Effector memory CD8-positive, alpha-beta T cell (primary cell): ENCODE results near the gene OR4C12.
A peak's percentile ranks its signal among the peaks of the same experiment; 100 is the strongest.
"Not testable (repeated sequence)": the region's sequence is repeated elsewhere in the genome, so short reads cannot be mapped to it uniquely, and the experiment has no call there.

Experiments
- ATAC-seq: fragments of 150-1000 bp; cut with Tn5 transposase; replicated peaks from 2 replicates; pipeline ENCODE4 v1.10.0; 2021; ENCODE audit warnings: mild to moderate bottlenecking, moderate library complexity
- DNase-seq, 3 experiments: peaks; one replicate each; pipeline ENCODE4 v3.0.0; 2021
- H3K27ac Mint-ChIP-seq, 2 donors: one replicate each; pipeline ENCODE4 v1.8.0; 2022; ENCODE audit warnings: mild to moderate bottlenecking in 2 of 2, mixed read lengths in 2 of 2, moderate library complexity in 2 of 2
- H3K27me3 Mint-ChIP-seq, 2 donors: one replicate each; pipeline ENCODE4 v1.8.0; 2022; ENCODE audit warnings: mixed read lengths in 2 of 2
- H3K36me3 Mint-ChIP-seq: one replicate; pipeline ENCODE4 v1.8.0; 2022; ENCODE audit warnings: mild to moderate bottlenecking, moderate library complexity, mixed read lengths; ENCODE audit not compliant: insufficient read depth
- H3K4me1 Mint-ChIP-seq, 2 donors: one replicate each; pipeline ENCODE4 v1.8.0; 2022; ENCODE audit warnings: low read depth in 2 of 2, mixed read lengths in 2 of 2
- H3K4me3 Mint-ChIP-seq, 2 donors: one replicate each; pipeline ENCODE4 v1.8.0; 2022; ENCODE audit warnings: mild to moderate bottlenecking in 2 of 2, mixed read lengths in 2 of 2, moderate library complexity in 2 of 2
- H3K9me3 Mint-ChIP-seq, 2 donors: one replicate each; pipeline ENCODE4 v1.8.0; 2022; ENCODE audit warnings: mixed read lengths in 2 of 2
- total RNA-seq, 9 experiments: gene quantifications; one replicate each; lab custom pipeline; 2026; lab: John Stamatoyannopoulos, UW

The OR4C12 gene
- 0 reads per million in 9 experiments for total RNA-seq

DNA sequence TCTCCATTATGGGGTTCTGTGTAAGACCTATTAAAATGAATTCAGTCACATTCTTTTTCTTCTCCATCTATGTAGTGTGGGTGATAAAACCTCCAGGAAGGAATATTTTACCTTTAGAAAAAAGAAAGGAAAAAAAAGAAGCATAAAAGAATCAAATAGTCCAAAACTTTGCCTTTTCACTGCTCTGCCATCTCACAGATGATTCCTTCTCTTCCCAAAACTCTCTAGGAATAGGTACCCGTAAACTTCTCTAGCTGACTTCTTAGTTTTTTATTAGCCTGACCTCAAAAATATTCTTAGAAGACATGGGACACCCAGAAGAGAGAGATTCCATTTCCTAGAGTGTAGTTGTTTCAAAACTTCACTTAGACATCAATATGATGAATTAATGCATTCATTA, at the start of gene OR4C12:
Gene OR4C12 (minus strand): TSS at position 101 of the 400 bp plus-strand sequence. CDS start 34 bp downstream, at position 67.
- H3K27ac Mint-ChIP-seq, H3K27me3 Mint-ChIP-seq: not testable (repeated sequence)

DNA sequence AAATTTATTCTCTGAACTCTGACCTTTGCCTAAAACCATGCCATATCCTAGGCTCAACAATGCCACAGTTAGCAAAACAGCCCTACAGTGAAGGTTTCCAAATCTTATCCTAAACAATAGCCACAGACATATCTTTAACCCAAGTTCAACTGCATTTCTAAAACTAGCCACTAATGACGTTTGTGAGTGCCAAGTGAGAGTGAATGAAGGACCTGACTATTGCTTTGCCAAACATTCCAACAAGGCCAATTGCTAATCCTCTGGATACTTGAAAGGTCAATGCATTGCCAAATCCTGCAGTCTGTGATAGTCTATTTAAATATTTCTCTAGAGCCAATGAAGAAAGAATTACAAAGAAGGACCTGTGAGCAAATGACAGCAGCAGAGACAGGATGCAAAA, 47.9 kb upstream of the OR4C12 start:
- DNase-seq (no peak), ATAC-seq (no peak)
- no peaks in the 10 kb centered on the region for H3K36me3 Mint-ChIP-seq
- H3K4me1 Mint-ChIP-seq: no peaks in the 10 kb centered on the region
- peaks cover 4 to 12% of the 10 kb centered on the region in 2 donors for H3K9me3 Mint-ChIP-seq
- H3K4me3 Mint-ChIP-seq: no peak overlapping the region
- H3K27me3 Mint-ChIP-seq: no peaks in the 10 kb centered on the region
- H3K27ac Mint-ChIP-seq: no peak overlapping the region

More for the DNA sequence above, at the start of gene OR4C12:
- not testable (repeated sequence) for H3K4me3 Mint-ChIP-seq, H3K36me3 Mint-ChIP-seq, DNase-seq, H3K4me1 Mint-ChIP-seq, ATAC-seq
- peaks cover 5 to 15% of the 10 kb centered on the region in 2 donors for H3K9me3 Mint-ChIP-seq

DNA sequence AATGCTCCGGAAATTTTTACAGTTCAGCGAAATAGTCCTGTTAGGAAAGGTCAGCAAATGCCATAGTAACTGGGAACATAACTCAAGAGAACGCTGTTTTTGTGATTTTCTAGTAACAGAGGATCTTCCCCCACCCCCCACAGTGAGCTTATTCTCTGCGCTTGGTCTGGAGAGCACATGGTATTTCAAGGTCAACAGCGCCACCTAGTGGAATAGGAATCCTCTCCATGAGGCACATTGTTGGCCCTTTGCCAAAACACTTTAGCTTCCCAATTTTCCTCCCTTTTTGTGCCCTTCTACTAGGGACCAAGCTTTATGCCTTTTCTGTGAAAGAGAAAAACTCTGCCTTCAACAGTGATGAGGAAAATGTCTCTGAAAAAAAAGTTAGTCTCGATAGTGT, 13.2 kb upstream of the OR4C12 start:
- DNase-seq (peak in 1 of 3 experiments; percentile 6), ATAC-seq (no peak)
- peaks cover 5 to 8% of the 10 kb centered on the region in 2 donors for H3K9me3 Mint-ChIP-seq
- H3K36me3 Mint-ChIP-seq: peaks cover 4% of the 10 kb centered on the region
- H3K4me3 Mint-ChIP-seq: no peak overlapping the region
- no peaks in the 10 kb centered on the region for H3K27me3 Mint-ChIP-seq
- no peaks in the 10 kb centered on the region for H3K4me1 Mint-ChIP-seq
- H3K27ac Mint-ChIP-seq: no peak overlapping the region

DNA sequence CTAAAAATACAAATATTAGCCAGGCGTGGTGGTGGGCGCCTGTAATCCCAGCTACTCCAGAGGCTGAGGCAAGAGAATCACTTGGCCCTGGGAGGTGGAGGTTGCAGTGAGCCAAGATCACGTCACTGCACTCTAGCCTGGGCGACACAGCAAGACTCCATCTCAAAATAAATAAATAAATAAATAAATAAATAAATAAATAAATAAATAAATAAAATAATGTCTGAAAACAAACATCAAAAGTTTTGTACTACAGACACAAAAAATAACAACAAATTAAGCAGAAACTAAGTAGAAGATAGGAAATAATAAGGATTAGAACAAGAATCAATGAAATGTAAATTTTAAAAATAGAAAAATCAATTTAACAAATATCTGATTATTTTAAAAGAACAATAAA, 8.9 kb downstream of the OR4C12 start:
- not testable (repeated sequence) for H3K4me3 Mint-ChIP-seq, DNase-seq, H3K27me3 Mint-ChIP-seq, H3K9me3 Mint-ChIP-seq, H3K4me1 Mint-ChIP-seq, ATAC-seq, H3K27ac Mint-ChIP-seq, H3K36me3 Mint-ChIP-seq

DNA sequence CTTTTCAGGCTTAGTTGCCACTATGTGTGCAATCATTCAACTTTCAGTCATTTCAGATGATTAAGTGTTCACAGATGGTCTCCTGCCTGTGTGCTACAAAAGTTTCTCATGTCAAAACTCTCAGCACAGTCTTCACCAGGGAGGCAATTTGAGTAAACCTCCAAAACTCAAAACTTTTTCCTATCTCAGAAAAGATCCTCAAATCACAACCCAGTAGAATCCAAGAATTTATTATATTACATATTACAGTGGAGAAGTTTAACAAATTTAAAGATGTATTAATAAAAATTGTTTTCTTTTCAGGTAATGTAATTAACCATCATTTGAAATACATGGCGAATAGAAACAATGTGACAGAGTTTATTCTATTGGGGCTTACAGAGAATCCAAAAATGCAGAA, 30.2 kb downstream of the OR4C12 start, which contains the start of gene OR4C13:
Gene OR4C13 (plus strand): TSS at position 301 of the 400 bp plus-strand sequence. CDS start 32 bp downstream, at position 333.
- Mint-ChIP-seq H3K36me3 (no peaks in the 10 kb centered on the region), H3K4me1 (no peaks in the 10 kb centered on the region), H3K27ac (no peak within 1 kb of the TSS), H3K9me3 (peaks cover 5 to 10% of the 10 kb centered on the region in 2 donors), H3K4me3 (no peak within 1 kb of the TSS), H3K27me3 (no peaks in the 10 kb centered on the region)
- DNase-seq (no peak), ATAC-seq (no peak)

DNA sequence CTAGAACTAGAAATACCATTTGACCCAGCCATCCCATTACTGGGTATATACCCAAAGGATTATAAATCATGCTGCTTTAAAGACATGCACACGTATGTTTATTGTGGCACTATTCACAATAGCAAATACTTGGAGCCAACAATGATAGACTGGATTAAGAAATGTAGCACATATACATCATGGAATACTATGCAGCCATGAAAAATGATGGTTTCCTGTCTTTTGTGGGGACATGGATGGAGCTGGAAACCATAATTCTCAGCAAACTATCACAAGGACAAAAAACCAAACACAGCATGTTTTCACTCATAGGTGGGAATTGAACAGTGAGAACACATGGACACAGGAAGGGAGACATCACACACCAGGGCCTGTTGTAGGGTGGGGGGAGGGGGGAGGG, 33.6 kb downstream of the OR4C12 start:
- H3K4me1 Mint-ChIP-seq, H3K27me3 Mint-ChIP-seq, ATAC-seq, H3K27ac Mint-ChIP-seq, DNase-seq, H3K4me3 Mint-ChIP-seq, H3K36me3 Mint-ChIP-seq: not testable (repeated sequence)
- H3K9me3 Mint-ChIP-seq: peaks cover 10 to 18% of the 10 kb centered on the region in 2 donors
